ENCODE measurements around the gene SLC5A5. TPM values are rescaled to one million over a fixed set of nuclear protein-coding genes. Genes with fewer than 3 reads are reported as not detected.
"Not testable (repeated sequence)": the region's sequence is repeated elsewhere in the genome, so short reads cannot be mapped to it uniquely, and the experiment has no call there.

Gene SLC5A5
- polyA plus RNA-seq, 1 donor, result 0.05 TPM

DNA sequence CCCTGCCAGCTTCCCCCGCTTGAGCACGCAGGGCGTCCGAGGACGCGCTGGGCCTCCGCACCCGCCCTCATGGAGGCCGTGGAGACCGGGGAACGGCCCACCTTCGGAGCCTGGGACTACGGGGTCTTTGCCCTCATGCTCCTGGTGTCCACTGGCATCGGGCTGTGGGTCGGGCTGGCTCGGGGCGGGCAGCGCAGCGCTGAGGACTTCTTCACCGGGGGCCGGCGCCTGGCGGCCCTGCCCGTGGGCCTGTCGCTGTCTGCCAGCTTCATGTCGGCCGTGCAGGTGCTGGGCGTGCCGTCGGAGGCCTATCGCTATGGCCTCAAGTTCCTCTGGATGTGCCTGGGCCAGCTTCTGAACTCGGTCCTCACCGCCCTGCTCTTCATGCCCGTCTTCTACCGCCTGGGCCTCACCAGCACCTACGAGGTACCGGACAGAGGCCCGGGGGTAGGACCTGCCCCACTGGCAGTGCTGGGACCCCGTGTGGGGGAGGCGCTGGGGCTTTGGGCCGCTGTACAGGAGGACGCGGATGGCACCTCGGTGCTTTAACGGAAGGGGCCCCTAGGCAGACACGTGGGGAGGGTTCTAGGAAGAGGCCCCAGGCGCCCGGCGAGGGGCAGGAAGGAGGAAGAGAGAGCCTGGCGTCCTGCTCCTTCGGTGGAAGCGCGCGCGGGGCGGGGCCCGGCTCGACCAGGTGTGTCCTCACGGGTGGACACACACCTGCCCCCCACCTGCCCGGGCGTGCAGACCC, 681 bp downstream of the SLC5A5 start:
- DNase-seq, result no peak

- no peak for DNase-seq
Measured at GRCh38 chr19:17873786-17874757, 2.3 kb downstream of the SLC5A5 start.

DNA sequence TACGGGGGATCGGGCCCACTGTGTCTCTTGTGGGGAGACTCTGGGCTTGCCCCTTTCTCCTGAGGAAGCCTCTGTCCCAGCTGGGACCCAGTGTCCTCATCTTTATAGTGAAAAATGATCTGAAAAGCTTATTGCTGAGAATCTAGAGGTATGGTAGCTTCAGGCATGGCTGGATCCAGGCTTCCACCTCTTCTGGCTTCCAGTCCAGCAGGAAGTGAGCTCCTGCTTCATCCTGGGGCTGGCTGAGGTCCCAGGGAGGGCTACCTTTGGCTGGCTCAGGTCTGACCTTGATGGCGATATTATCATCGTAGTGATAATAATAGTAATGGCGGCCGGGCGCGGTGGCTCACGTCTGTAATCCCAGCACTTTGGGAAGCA, 3.0 kb downstream of the SLC5A5 start:
- no peak for DNase-seq

DNA sequence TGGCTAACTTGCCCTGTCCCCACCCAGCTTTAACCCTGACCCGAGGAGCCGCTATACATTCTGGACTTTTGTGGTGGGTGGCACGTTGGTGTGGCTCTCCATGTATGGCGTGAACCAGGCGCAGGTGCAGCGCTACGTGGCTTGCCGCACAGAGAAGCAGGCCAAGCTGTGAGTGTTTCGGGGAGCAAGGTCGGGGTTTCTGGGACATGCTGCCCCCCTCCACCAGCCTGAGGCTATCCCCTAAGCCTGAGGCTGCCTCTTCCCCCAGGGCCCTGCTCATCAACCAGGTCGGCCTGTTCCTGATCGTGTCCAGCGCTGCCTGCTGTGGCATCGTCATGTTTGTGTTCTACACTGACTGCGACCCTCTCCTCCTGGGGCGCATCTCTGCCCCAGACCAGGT, 6.0 kb downstream of the SLC5A5 start:
- DNase-seq, result no peak

DNA sequence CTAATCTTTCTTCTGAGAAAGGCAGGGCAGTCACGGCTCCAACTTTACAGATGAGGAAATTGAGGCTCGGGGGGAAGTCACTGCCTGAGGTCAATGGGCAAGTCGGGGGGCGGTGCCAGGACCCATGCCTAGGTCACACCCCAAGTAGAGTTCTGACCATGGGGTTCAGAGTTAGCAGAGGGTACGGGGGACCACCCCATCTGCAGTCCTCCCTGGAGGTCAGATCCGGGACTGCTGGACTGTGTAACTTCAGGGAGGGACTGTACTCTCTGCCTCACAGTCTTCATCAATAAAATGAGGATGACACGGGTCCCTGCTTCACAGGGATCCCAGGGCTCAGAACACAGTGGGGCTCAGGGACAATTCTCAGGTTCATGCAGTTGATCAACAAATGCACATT, 7.7 kb downstream of the SLC5A5 start:
- DNase-seq, result no peak

DNA sequence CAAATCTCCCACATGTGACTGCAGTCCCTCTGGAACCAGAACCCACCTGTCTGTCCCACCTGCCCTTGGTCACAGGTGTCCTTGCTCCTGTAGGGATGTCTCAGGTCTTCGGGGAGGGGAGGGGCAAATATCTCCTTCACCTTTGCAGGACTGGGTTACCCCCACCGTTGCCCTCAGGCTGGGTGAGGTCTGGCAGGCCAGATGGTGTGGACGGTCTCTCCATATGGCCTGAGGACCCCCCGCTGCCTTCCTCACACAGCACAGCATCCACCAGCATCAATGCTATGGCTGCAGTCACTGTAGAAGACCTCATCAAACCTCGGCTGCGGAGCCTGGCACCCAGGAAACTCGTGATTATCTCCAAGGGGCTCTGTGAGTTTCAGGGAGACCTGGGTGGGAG, 10.0 kb downstream of the SLC5A5 start:
- no peak for DNase-seq

DNA sequence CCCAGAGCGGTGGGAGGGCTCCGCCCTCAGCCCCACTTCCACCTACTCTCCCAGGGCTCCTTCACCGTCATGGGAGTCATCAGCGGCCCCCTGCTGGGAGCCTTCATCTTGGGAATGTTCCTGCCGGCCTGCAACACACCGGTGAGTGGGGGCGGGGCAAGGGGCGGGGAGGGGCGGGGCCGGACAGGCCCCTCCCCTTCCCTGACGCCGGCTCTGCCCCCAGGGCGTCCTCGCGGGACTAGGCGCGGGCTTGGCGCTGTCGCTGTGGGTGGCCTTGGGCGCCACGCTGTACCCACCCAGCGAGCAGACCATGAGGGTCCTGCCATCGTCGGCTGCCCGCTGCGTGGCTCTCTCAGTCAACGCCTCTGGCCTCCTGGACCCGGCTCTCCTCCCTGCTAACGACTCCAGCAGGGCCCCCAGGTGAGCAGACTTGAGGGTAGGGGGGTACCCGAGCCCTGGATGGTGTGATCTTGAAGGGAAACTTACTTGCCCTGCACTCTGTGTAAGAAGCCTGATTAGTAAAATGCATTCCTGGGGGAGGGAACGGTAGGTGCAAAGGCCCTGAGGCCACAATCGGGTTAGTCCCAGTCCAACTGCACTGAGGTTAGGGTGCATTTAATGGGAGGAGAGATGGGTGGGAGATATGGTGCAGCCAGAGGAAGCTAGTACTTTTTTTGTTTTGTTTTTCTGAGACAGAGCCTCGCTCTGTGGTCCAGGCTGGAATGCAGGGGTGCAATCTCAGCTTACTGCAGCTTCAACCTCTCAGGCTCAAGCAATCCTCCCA, 12.1 kb downstream of the SLC5A5 start:
- DNase-seq, result no peak

GRCh38 chr19:17886515-17886914, 14.8 kb downstream of the SLC5A5 start:
- DNase-seq, result no peak

DNA sequence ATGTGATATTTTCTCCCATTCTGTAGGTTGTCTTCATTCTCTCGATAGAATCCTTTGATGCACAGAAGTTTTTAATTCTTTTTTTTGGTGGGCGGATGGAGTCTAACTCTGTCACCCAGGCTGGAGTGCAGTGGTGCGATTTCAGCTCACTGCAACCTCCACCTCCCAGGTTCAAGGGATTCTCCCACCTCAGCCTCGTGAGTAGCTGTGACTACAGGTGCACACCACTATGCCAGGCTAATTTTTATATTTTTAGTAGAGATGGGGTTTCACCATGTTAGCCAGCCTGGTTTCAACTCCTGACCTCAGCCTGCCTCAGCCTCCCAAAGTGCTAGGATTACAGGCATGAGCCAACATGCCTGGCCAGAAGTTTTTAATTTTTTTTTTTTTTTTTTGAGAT, 15.5 kb downstream of the SLC5A5 start:
- DNase-seq, result not testable (repeated sequence)

DNA sequence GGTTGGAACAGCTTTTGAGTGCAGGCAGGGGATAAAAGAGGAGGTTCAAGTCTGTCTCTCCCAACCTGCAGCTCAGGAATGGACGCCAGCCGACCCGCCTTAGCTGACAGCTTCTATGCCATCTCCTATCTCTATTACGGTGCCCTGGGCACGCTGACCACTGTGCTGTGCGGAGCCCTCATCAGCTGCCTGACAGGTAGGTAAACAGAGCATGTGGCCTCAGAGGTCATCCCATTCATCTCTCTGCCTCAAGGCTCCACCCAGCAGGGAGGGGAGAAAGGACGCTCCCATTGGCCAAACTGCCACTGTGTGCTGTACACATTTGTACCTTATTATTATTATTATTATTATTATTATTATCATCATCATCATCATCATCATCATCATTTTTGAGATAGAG, 16.5 kb downstream of the SLC5A5 start:
- no peak for DNase-seq

- DNase-seq, result peak; percentile 28
Measured at GRCh38 chr19:17889609-17890214, 18.0 kb downstream of the SLC5A5 start.

DNA sequence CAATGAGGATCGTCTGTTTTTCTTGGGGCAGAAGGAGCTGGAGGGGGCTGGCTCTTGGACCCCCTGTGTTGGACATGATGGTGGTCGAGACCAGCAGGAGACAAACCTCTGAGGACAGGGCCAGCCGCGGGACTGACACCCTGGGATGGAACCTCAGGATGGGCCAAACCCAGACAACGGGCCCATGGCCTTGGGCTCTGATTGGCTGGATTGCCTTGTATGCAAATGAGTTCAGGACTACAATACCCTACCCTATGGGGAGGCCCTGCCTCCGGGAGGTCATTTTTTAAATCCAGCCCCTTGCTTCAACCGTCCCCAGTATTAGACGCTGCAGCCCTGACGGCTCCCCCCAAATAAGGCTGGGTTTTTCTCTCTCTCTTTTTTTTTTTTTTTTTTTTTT, 22.0 kb downstream of the SLC5A5 start:
- DNase-seq, result no peak

- no peak for DNase-seq
Measured at GRCh38 chr19:17902701-17903100, 31.0 kb downstream of the SLC5A5 start.

DNA sequence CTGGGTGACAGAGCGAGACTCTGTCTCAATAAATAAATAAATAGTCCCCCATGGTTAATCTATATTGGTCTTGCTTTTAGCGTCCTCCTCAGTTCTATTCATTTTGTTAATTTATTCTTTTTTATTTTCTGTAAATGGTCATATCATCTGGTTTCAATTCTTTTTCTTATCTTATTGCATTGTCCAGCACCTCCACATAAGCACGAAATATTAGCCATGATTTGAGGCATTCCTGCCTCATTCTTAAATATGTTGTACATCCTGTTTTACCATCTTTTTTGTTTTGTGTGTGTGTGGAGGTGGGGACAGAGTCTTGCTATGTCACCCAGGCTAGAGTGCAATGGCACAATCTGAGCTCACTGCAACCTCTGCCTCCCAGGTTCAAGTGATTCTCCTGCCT, 36.5 kb downstream of the SLC5A5 start:
- DNase-seq, result no peak

GRCh38 chr19:17909003-17909732, 37.4 kb downstream of the SLC5A5 start:
- DNase-seq, result no peak

GRCh38 chr19:17910791-17911360, 39.1 kb downstream of the SLC5A5 start:
- DNase-seq, result no peak

DNA sequence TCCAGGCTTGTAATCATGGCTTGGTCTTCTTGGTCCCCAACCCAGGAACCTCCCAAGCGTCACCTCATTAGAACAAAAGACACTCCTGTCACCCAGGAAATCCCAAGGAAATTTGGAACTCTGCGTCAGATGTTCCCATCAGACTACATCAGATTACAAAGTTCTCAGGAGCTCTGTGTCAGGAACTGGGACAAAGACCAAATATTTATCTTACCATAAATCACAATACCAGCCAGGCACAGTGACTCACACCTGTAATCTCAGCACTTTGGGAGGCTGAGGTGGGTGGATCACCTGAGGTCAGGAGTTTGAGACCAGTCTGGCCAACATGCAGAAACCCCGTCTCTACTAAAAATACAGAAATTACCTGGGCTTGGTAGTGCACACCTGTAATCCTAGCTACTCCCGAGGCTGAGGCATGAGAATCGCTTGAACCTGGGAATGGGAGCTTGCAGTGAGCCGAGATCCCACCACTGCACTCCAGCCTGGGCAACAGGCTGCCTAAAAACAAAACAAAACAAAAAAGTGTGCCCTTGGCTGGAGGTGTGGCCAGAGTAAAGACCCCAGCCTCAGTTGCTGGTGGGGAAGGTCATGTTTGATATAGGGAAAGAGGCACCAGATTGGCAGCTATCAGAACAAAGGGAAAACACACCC, 44.3 kb downstream of the SLC5A5 start:
- no peak for DNase-seq

DNA sequence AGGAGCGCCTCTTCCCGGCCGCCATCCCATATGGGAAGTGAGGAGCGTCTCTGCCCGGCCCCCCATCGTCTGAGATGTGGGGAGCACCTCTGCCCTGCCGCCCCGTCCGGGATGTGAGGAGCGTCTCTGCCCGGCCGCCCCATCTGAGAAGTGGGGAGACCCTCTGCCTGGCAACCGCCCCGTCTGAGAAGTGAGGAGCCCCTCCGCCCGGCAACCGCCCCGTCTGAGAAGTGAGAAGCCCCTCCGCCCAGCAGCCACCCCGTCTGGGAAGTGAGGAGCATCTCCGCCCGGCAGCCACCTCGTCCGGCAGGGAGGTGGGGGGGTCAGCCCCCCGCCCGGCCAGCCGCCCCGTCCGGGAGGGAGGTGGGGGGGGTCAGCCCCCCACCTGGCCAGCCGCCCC, 46.4 kb downstream of the SLC5A5 start:
- DNase-seq, result not testable (repeated sequence)

DNA sequence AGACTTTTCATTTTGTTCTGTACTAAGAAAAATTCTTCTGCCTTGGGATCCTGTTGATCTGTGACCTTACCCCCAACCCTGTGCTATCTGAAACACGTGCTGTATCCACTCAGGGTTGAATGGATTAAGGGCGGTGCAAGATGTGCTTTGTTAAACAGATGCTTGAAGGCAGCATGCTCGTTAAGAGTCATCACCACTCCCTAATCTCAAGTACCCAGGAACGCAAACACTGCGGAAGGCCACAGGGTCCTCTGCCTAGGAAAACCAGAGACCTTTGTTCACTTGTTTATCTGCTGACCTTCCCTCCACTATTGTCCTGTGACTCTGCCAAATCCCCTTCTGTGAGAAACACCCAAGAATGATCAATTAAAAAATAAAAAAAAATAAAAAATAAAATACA, 47.4 kb downstream of the SLC5A5 start:
- DNase-seq, result not testable (repeated sequence)

DNA sequence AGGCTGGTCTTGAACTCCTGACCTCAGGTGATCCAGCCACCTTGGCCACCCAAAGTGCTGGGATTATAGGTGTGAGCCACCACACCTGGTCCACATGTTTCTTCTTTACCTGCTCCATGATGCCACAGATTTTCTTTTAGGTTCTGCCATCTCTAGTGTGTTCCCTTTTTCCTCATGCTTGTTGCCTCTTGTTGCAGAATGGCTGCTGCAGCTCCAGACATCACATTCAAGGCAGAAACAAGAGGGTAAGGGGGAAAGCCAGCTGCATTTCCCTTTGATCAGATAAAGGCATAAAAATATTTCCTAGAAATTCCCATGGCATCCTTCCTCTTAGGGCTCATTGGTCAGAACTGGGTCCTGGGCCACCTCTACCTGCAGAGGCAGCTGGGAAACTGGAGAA, 48.8 kb downstream of the SLC5A5 start:
- DNase-seq, result no peak

- DNase-seq, result no peak
Measured at GRCh38 chr19:17922138-17922537, 50.4 kb downstream of the SLC5A5 start.
